Panc1 (cell line): Measurements from ENCODE around the gene PRM2. TPM values are rescaled to one million over a fixed set of nuclear protein-coding genes. Genes with fewer than 3 reads are reported as not detected.

Experiments used
- ATAC-seq: fragments of 200-7000 bp; cut with Tn5 transposase; 2 replicates; pipeline ENCODE4 v1.9.1; 2020; ENCODE audit warnings: mild to moderate bottlenecking, moderate library complexity
- BruUV-seq: library from RNA; stranded (reverse); fragments of 400-500 nt; replicated peaks from 2 replicates; lab custom pipeline; 2021; lab: Mats Ljungman, UMichigan
- CTCF ChIA-PET: fragments of 300-600 bp; sonication (Branson Sonifier 250); formaldehyde crosslinking; loops from one replicate; lab custom pipeline; 2022; ENCODE audit warnings: antibody characterized with exemption; lab: Charles Lee
- POLR2A ChIA-PET: fragments of 300-600 bp; sonication (Branson Sonifier 250); formaldehyde crosslinking; loops from one replicate; lab custom pipeline; 2022; ENCODE audit warnings: antibody characterized with exemption; lab: Charles Lee
- DNase-seq: peaks from one replicate; pipeline ENCODE4 v3.0.0-alpha.2; 2010; ENCODE audit warnings: low read depth, low spot score
- H3K27ac ChIP-seq: 2 replicates; pipeline ENCODE4 v1.5.1; 2011; ENCODE audit warnings: mild to moderate bottlenecking, low read length, inconsistent platforms
- H3K27me3 ChIP-seq: fragments of 200-500 bp; sonication (Bioruptor generic); 2 replicates; pipeline ENCODE4 v1.6.0; 2014; ENCODE audit warnings: low read length, inconsistent platforms; ENCODE audit not compliant: control insufficient read depth, insufficient read depth
- H3K36me3 ChIP-seq: fragments of 200-500 bp; sonication (Bioruptor generic); 2 replicates; pipeline ENCODE4 v1.5.1; 2014; ENCODE audit warnings: inconsistent platforms, mild to moderate bottlenecking, low read length, moderate library complexity; ENCODE audit not compliant: control insufficient read depth, insufficient read depth
- H3K4me1 ChIP-seq: 2 replicates; pipeline ENCODE4 v1.5.1; 2011; ENCODE audit warnings: inconsistent platforms, mild to moderate bottlenecking, low read length, moderate library complexity; ENCODE audit not compliant: control insufficient read depth, insufficient read depth
- H3K4me3 ChIP-seq, 2 experiments: 2 replicates each; pipeline ENCODE4 v1.5.1; 2011 to 2012; ENCODE audit warnings: low read depth in 2 of 2, low read length in 2 of 2, mild to moderate bottlenecking in 2 of 2, inconsistent platforms in 1 of 2, moderate library complexity in 1 of 2
- H3K9me3 ChIP-seq: fragments of 200-500 bp; sonication (Bioruptor generic); 2 replicates; pipeline ENCODE4 v1.5.1; 2014; ENCODE audit warnings: low read depth, mild to moderate bottlenecking, inconsistent platforms, low read length, moderate library complexity; ENCODE audit not compliant: control insufficient read depth, insufficient read depth
- CTCF ChIP-seq: fragments of 450-650 bp; IDR thresholded peaks from 2 replicates; pipeline ENCODE4 v1.5.1; 2017; ENCODE audit warnings: mild to moderate bottlenecking
- POLR2AphosphoS5 ChIP-seq: IDR thresholded peaks from 2 replicates; pipeline ENCODE4 v1.6.1; 2012; ENCODE audit warnings: mild to moderate bottlenecking, low read depth, low read length, moderate library complexity
- REST ChIP-seq, 2 experiments: IDR thresholded peaks; 2 replicates each; pipeline ENCODE4 v1.6.1; 2011 to 2012; ENCODE audit warnings: low read depth in 2 of 2, control low read depth in 1 of 2, low read length in 1 of 2, mild to moderate bottlenecking in 1 of 2, moderate library complexity in 1 of 2; ENCODE audit not compliant: insufficient read depth in 1 of 2
- SIN3A ChIP-seq: IDR thresholded peaks from 2 replicates; pipeline ENCODE4 v1.6.1; 2012; ENCODE audit warnings: low read depth, mild to moderate bottlenecking, low read length, moderate library complexity, borderline replicate concordance; ENCODE audit not compliant: insufficient read depth
- TCF7L2 ChIP-seq: IDR thresholded peaks from 2 replicates; pipeline ENCODE4 v1.6.1; 2011; ENCODE audit warnings: mild to moderate bottlenecking, low read depth, low read length, inconsistent platforms
- in situ Hi-C: cut with HindIII; loops from 2 replicates; pipeline ENCODE4 v1.10.0; 2016; ENCODE audit warnings: low sequenced_read_pairs, low pct_unique_long_range_greater_than_20kb
- intact Hi-C: fragments of 100-400 bp; cut with micrococcal nuclease; formaldehyde crosslinking; loops from one replicate; pipeline ENCODE4 v1.10.0; 2022; ENCODE audit not compliant: unreplicated experiment
- total RNA-seq: library from RNA; stranded (reverse); gene quantifications from one replicate; pipeline ENCODE4 v1.2.1, GENCODE V29; 2021; ENCODE audit not compliant: unreplicated experiment

The PRM2 gene
- total RNA-seq, 1 experiment from 2014 or later = not detected

- BruUV-seq = no TSS peak
- no peak overlapping the region for H3K4me3 ChIP-seq
- in situ Hi-C loops (no loop called here), intact Hi-C loops (no loop called here)
- H3K9me3 ChIP-seq = no peaks in the 10 kb centered on the region
- TF ChIP-seq SIN3A = no peak
- TF ChIP-seq TCF7L2 = no peak
- no peak for TF ChIP-seq POLR2AphosphoS5
- TF ChIP-seq CTCF = no peak
- no peak for TF ChIP-seq REST (IDR thresholded peaks at IDR 0.05; ENCODE audit: insufficient read depth in 1 of 2, low read depth in 2 of 2, low read length in 1 of 2)
- H3K4me1 ChIP-seq = peaks cover 8% of the 10 kb centered on the region; the same call in 1 of the 2 replicates
- no peaks in the 10 kb centered on the region for H3K36me3 ChIP-seq
- no peak overlapping the region for H3K27ac ChIP-seq
- POLR2A ChIA-PET = no interaction called here
- ATAC-seq (no peak), DNase-seq (no peak)
- CTCF ChIA-PET = no interaction called here
- no peaks in the 10 kb centered on the region for H3K27me3 ChIP-seq
Observed at GRCh38 chr16:11250786-11251524, 25.3 kb downstream of the PRM2 start.

GRCh38 chr16:11250091-11250785, 26.0 kb downstream of the PRM2 start:
- CTCF ChIA-PET = no interaction called here
- no peak overlapping the region for H3K27ac ChIP-seq

More at GRCh38 chr16:11250091-11250785, 26.0 kb downstream of the PRM2 start:
- ATAC-seq (no peak), DNase-seq (no peak)
- Histone ChIP-seq H3K27me3 (no peaks in the 10 kb centered on the region), H3K4me3 (no peak overlapping the region), H3K4me1 (peaks cover 8% of the 10 kb centered on the region; the same call in 1 of the 2 replicates), H3K36me3 (no peaks in the 10 kb centered on the region), H3K9me3 (no peaks in the 10 kb centered on the region)
- in situ Hi-C loops (no loop called here), intact Hi-C loops (no loop called here)
- TF ChIP-seq SIN3A = no peak
- no peak for TF ChIP-seq REST (IDR thresholded peaks at IDR 0.05; ENCODE audit: insufficient read depth in 1 of 2, low read depth in 2 of 2, low read length in 1 of 2)
- no peak for TF ChIP-seq TCF7L2
- TF ChIP-seq POLR2AphosphoS5 = no peak
- no peak for TF ChIP-seq CTCF
- no TSS peak for BruUV-seq
- POLR2A ChIA-PET = no interaction called here
